Left lung (tissue), 10 donors: Measurements from ENCODE around the gene NET1. TPM values are rescaled to one million over a fixed set of nuclear protein-coding genes. Genes with fewer than 3 reads are reported as not detected.

Source experiments
- ATAC-seq: fragments of 200-7000 bp; cut with Tn5 transposase; one replicate; pipeline ENCODE4 v1.9.1; 2020; ENCODE audit warnings: moderate library complexity
- DNase-seq, 4 donors: peaks; one replicate each; pipeline ENCODE4 v3.0.0-alpha.2; 2013 to 2020
- H3K27ac ChIP-seq, 2 donors: fragments of 200-600 bp; sonication (generic) in 1 of 2; one replicate each; pipeline versions ENCODE4 v1.5.0 to v1.8.0; 2020 to 2021
- H3K27me3 ChIP-seq, 2 donors: fragments of 200-600 bp; sonication (generic) in 1 of 2; one replicate each; pipeline versions ENCODE4 v1.5.0 to v1.8.0; 2020 to 2021
- H3K36me3 ChIP-seq, 2 donors: fragments of 200-600 bp; sonication (generic) in 1 of 2; one replicate each; pipeline versions ENCODE4 v1.5.0 to v1.8.0; 2020 to 2021
- H3K4me1 ChIP-seq, 2 donors: fragments of 200-600 bp; one replicate each; pipeline ENCODE4 v1.8.0; 2021
- H3K4me3 ChIP-seq, 2 donors: fragments of 200-600 bp; sonication (generic) in 1 of 2; one replicate each; pipeline versions ENCODE4 v1.5.0 to v1.8.0; 2020 to 2021; ENCODE audit warnings: mild to moderate bottlenecking in 1 of 2
- H3K9me3 ChIP-seq, 2 donors: fragments of 200-600 bp; sonication (generic) in 1 of 2; one replicate each; pipeline versions ENCODE4 v1.5.0 to v1.8.0; 2020 to 2021
- CTCF ChIP-seq, 2 donors: fragments of 200-600 bp; sonication (generic) in 1 of 2; IDR thresholded peaks; one replicate each; pipeline versions ENCODE4 v1.5.0 to v1.8.0; 2021; ENCODE audit warnings: antibody characterized with exemption in 2 of 2
- intact Hi-C, 2 donors: fragments of 100-400 bp; cut with DNase I; formaldehyde crosslinking; loops; one replicate each; pipeline versions ENCODE4 v1.11.2 to v1.14.2; 2022
- polyA plus RNA-seq, 6 donors: library from polyadenylated mRNA; unstranded; fragments of 120-200 nt; gene quantifications; one replicate each; pipeline ENCODE4 v1.2.1, GENCODE V29; 2013; ENCODE audit not compliant: insufficient read length in 6 of 6
- total RNA-seq, 2 donors: library from RNA; stranded (reverse); fragmentation: NEBNext Ultra II Directional; extraction: Animal tissue kit (Norgen Biotek cat#: 25700); gene quantifications; one replicate each; pipeline ENCODE4 v1.2.1, GENCODE V29; 2021
- donor health status: DM: no; HTN: yes; CAD: no.
- donor health status: DM: no; HTN: no; CAD: no.

Gene NET1
- total and polyA plus RNA-seq, 8 donors, result 36.3 to 221 (median 154) TPM

GRCh38 chr10:5476918-5477525 lies 64.7 kb downstream of the NET1 start:
- DNase-seq (no peak), ATAC-seq (no peak)
- no peak overlapping the region for H3K4me3 ChIP-seq
- no peaks in the 10 kb centered on the region for H3K4me1 ChIP-seq
- no peaks in the 10 kb centered on the region for H3K36me3 ChIP-seq
- intact Hi-C loops, result no loop called here
- H3K27ac ChIP-seq, result no peak overlapping the region
- no peaks in the 10 kb centered on the region for H3K27me3 ChIP-seq
- no peaks in the 10 kb centered on the region for H3K9me3 ChIP-seq
- no peak for TF ChIP-seq CTCF (IDR thresholded peaks at IDR 0.05)

- no peaks in the 10 kb centered on the region for H3K27me3 ChIP-seq
- H3K36me3 ChIP-seq, result no peaks in the 10 kb centered on the region
- no peak overlapping the region for H3K27ac ChIP-seq
- no peak for DNase-seq
- H3K4me3 ChIP-seq, result no peak overlapping the region
- no peaks in the 10 kb centered on the region for H3K4me1 ChIP-seq
- TF ChIP-seq CTCF (IDR thresholded peaks at IDR 0.05), result no peak
- no peak for ATAC-seq
- intact Hi-C loops, result no loop called here
- no peaks in the 10 kb centered on the region for H3K9me3 ChIP-seq
Measured at GRCh38 chr10:5477948-5478693, 65.8 kb downstream of the NET1 start.

- no peak for DNase-seq
- Histone ChIP-seq H3K27ac (no peak overlapping the region), H3K4me1 (no peaks in the 10 kb centered on the region), H3K4me3 (no peak overlapping the region), H3K27me3 (no peaks in the 10 kb centered on the region), H3K9me3 (no peaks in the 10 kb centered on the region), H3K36me3 (no peaks in the 10 kb centered on the region)
- intact Hi-C loops, result no loop called here
- ATAC-seq, result no peak
- TF ChIP-seq CTCF (IDR thresholded peaks at IDR 0.05), result no peak
Measured at GRCh38 chr10:5478694-5479305, 66.4 kb downstream of the NET1 start.

DNA sequence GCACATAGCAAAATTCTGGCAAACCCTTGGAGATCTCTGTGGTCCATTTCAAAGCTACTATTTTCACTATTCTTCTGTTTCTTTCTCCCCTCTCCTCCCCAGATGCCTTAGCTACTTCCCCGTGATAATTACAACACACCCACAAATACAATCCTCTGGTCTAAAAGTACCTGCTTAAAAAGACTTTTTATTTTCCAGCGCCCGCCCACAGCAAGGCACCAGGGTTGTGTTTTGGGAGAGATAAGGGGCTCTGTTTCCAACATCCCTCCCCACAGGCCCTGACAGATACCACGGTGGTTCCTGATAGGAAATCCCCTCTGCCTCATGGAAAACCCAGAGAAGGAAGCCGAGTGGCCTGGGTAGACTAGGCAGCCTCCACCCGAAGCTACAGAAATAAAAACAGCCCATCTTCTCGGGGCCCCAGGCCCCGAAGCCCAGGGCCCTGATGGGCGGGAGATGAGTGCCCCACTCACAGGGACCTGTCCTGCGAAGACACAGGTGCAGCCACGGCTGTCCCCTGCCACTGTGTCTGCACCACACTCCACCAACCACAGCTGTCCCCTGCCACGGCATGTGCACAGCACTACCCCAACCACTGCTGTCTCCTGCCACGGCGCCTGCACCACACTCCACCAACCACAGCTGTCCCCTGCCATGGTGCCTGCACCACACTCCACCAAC lies 67.3 kb downstream of the NET1 start:
- no peak for ATAC-seq
- Histone ChIP-seq H3K9me3 (no peaks in the 10 kb centered on the region), H3K27ac (no peak overlapping the region), H3K36me3 (no peaks in the 10 kb centered on the region), H3K4me1 (no peaks in the 10 kb centered on the region), H3K27me3 (no peaks in the 10 kb centered on the region), H3K4me3 (no peak overlapping the region)
- intact Hi-C loops, result no loop called here
- DNase-seq, result peak in 1 of 4 donors; percentile 60
- no peak for TF ChIP-seq CTCF (IDR thresholded peaks at IDR 0.05)
